KMS-11 (cell line): ENCODE results near the gene MEGF6.

Experiments used
- H2AFZ ChIP-seq: fragments of 200-600 bp; sonication (generic); 2 replicates; pipeline ENCODE4 v1.6.1; 2016; ENCODE audit warnings: antibody characterized with exemption, mixed run types, low read depth
- H3K27ac ChIP-seq: fragments of 200-600 bp; sonication (generic); 2 replicates; pipeline ENCODE4 v1.6.1; 2016; ENCODE audit warnings: mild to moderate bottlenecking, mixed run types
- H3K27me3 ChIP-seq: fragments of 200-600 bp; sonication (generic); 2 replicates; pipeline ENCODE4 v1.6.1; 2017; ENCODE audit warnings: mild to moderate bottlenecking, low read depth, mixed run types, moderate library complexity; ENCODE audit not compliant: insufficient read depth
- H3K36me3 ChIP-seq: fragments of 200-600 bp; sonication (generic); 2 replicates; pipeline ENCODE4 v1.6.1; 2017; ENCODE audit warnings: mild to moderate bottlenecking, mixed run types; ENCODE audit not compliant: insufficient read depth
- H3K4me1 ChIP-seq: fragments of 200-600 bp; sonication (generic); 2 replicates; pipeline ENCODE4 v1.6.1; 2016; ENCODE audit warnings: mild to moderate bottlenecking, low read depth, mixed run types; ENCODE audit not compliant: poor library complexity, severe bottlenecking
- H3K4me2 ChIP-seq: fragments of 200-600 bp; sonication (generic); 2 replicates; pipeline ENCODE4 v1.7.0; 2016; ENCODE audit warnings: mild to moderate bottlenecking, mixed run types
- H3K4me3 ChIP-seq: fragments of 200-600 bp; sonication (generic); IDR thresholded peaks from 2 replicates; pipeline ENCODE4 v1.6.1; 2017; ENCODE audit warnings: low read depth, low read length, mixed read lengths; ENCODE audit not compliant: insufficient read depth
- H3K79me2 ChIP-seq: fragments of 200-600 bp; sonication (generic); 2 replicates; pipeline ENCODE4 v1.6.1; 2016; ENCODE audit warnings: low read depth, mixed run types; ENCODE audit not compliant: insufficient read depth
- H3K9ac ChIP-seq: fragments of 200-600 bp; sonication (generic); 2 replicates; pipeline ENCODE4 v1.6.1; 2016; ENCODE audit warnings: mild to moderate bottlenecking, mixed run types
- H4K20me1 ChIP-seq: fragments of 200-600 bp; sonication (generic); 2 replicates; pipeline ENCODE4 v1.6.1; 2016; ENCODE audit warnings: mild to moderate bottlenecking, mixed run types; ENCODE audit not compliant: insufficient read depth
- TF ChIP-seq, protein P1 (sequence below): fragments of 200-600 bp; sonication (generic); conservative IDR thresholded peaks from 2 replicates; pipeline ENCODE4 v1.6.1; 2017; ENCODE audit warnings: low read depth, mild to moderate bottlenecking, antibody characterized with exemption, low read length, moderate library complexity, mixed read lengths

Gene MEGF6

DNA sequence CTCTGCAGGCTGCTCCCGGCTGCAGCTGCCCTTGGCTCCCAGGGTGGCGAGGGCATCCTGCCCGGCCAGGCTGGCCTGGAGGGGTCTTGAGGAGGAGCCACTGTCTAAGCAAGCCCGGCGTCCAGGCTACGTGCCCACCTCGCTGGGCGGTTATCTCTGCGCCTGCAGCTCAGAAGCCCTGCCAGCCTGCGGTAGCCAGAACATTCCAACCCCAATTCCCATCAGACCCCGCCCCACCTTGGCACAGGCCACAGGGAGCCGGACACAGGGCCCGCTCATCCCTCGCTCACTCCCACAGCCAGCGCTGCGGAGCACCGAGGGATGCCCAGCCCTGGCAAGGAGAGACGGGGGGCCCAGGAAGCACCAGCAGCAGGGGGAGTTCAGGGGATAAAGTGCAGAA is 53.9 kb downstream of the MEGF6 start:
- Histone ChIP-seq H3K4me2 (no peak overlapping the region), H3K9ac (no peak overlapping the region), H2AFZ (no peak overlapping the region), H3K4me3 (no peak overlapping the region), H3K4me1 (no peaks in the 10 kb centered on the region), H3K27me3 (peaks cover 93% of the 10 kb centered on the region), H3K79me2 (no peaks in the 10 kb centered on the region), H3K36me3 (no peaks in the 10 kb centered on the region), H4K20me1 (no peaks in the 10 kb centered on the region), H3K27ac (no peak overlapping the region)
- TF ChIP-seq, protein P1, sequence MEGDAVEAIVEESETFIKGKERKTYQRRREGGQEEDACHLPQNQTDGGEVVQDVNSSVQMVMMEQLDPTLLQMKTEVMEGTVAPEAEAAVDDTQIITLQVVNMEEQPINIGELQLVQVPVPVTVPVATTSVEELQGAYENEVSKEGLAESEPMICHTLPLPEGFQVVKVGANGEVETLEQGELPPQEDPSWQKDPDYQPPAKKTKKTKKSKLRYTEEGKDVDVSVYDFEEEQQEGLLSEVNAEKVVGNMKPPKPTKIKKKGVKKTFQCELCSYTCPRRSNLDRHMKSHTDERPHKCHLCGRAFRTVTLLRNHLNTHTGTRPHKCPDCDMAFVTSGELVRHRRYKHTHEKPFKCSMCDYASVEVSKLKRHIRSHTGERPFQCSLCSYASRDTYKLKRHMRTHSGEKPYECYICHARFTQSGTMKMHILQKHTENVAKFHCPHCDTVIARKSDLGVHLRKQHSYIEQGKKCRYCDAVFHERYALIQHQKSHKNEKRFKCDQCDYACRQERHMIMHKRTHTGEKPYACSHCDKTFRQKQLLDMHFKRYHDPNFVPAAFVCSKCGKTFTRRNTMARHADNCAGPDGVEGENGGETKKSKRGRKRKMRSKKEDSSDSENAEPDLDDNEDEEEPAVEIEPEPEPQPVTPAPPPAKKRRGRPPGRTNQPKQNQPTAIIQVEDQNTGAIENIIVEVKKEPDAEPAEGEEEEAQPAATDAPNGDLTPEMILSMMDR, result no peak

DNA sequence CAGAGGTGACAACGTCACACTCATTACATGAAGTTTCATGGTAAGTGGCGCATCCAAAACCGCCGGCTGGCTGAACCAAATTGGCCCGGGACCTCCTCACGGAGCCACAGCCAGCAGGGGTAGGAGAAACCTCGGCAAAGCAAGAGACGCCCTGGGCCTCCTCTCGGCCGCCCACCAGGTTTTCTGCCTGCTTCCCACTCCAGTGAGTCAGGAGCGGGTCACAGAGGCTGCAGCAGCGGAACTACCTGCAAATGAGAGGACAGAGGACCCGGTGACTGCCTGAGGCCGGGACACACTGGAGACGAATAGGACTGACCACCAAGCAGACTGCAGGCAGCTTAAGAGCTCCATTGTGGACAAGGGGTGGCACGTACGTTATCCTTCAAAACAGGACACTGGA is 55.0 kb downstream of the MEGF6 start:
- H3K4me3 ChIP-seq, result no peak overlapping the region
- H3K36me3 ChIP-seq, result no peaks in the 10 kb centered on the region
- peaks cover 93% of the 10 kb centered on the region for H3K27me3 ChIP-seq
- no peak overlapping the region for H3K4me2 ChIP-seq
- no peak overlapping the region for H3K9ac ChIP-seq
- TF ChIP-seq, protein P1, result no peak
- H2AFZ ChIP-seq, result no peak overlapping the region
- H4K20me1 ChIP-seq, result no peaks in the 10 kb centered on the region
- H3K27ac ChIP-seq, result no peak overlapping the region
- no peaks in the 10 kb centered on the region for H3K79me2 ChIP-seq
- no peaks in the 10 kb centered on the region for H3K4me1 ChIP-seq

DNA sequence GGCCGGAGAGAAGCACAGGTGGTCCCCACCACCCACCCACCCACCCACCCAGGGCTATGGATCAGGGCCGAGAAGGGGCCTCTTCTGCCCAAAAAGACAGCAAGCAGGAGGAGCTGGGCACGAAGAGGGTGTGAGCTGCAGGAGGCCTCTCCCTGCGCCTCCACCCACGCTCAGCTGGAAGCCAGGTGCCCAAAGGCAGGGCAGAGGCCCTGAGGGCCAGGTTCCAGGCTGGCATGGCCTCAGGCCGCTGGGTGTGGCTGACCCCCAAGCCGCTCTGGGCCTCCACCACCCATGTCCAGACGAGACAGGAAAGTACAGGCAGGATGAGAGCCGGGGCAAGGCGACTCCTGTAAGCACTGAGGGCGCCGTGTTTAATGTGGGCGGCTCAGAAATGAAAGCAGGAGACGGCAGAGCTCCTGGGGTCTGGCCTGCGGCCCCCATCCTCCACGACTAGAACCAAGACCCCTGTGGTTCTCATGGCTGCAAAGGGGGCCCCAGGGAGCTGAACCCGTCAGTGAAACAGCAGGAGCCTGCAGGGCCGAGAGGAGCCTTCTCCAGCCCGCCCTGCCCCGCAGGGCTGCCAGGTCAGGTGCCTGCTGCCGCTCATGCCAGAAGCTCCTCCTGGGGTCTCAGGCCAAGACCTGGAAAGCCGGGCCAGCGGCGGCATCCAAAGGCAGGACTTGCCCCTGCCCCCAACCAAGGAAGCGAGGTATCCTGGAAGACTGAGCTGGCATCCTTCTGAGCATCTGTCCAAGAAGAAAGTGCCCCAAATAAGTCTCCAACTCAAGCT is 56.0 kb downstream of the MEGF6 start:
- TF ChIP-seq, protein P1, result no peak
- Histone ChIP-seq H3K27ac (no peak overlapping the region), H2AFZ (no peak overlapping the region), H3K27me3 (peaks cover 91% of the 10 kb centered on the region), H4K20me1 (no peaks in the 10 kb centered on the region), H3K4me3 (no peak overlapping the region), H3K9ac (no peak overlapping the region), H3K4me1 (no peaks in the 10 kb centered on the region), H3K36me3 (no peaks in the 10 kb centered on the region), H3K4me2 (no peak overlapping the region), H3K79me2 (no peaks in the 10 kb centered on the region)

DNA sequence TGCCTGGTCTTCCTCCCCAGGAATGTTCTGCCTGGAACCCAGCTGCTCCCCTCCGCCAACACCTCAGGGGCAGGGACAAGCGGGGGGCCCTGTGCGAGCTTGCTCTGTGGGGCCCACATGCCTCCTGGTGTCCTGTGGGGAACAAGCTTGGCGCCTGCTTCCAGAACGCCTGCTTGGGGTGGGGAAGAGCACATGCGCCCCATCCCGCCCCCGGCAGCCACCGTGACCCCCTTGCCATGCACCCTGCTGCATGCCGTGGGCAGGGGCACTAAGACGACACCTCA is 57.4 kb downstream of the MEGF6 start:
- Histone ChIP-seq H3K9ac (no peak overlapping the region), H3K36me3 (no peaks in the 10 kb centered on the region), H2AFZ (no peak overlapping the region), H3K79me2 (no peaks in the 10 kb centered on the region), H3K4me1 (no peaks in the 10 kb centered on the region), H3K27ac (no peak overlapping the region), H3K4me2 (no peak overlapping the region), H3K27me3 (peaks cover 91% of the 10 kb centered on the region), H4K20me1 (no peaks in the 10 kb centered on the region), H3K4me3 (no peak overlapping the region)
- TF ChIP-seq, protein P1, result no peak
